AG04450 (cell line): ENCODE results near the gene RLN3. TPM values are rescaled to one million over a fixed set of nuclear protein-coding genes. Genes with fewer than 3 reads are reported as not detected.

Source experiments
- CTCF ChIA-PET: fragments of 300-600, 350-600 bp; formaldehyde crosslinking; extraction: SDS; loops from one replicate; lab custom pipeline; 2022; ENCODE audit warnings: antibody characterized with exemption, inconsistent platforms; lab: Charles Lee
- POLR2A ChIA-PET: fragments of 350-600 bp; formaldehyde crosslinking; extraction: SDS; loops from one replicate; lab custom pipeline; 2021; ENCODE audit warnings: antibody characterized with exemption, inconsistent platforms; lab: Yijun Ruan, JAX
- DNase-seq: peaks from one replicate; pipeline ENCODE4 v3.0.0-alpha.2; 2011; ENCODE audit warnings: low read depth, low spot score
- H3K27ac ChIP-seq: one replicate; pipeline ENCODE4 v1.5.1; 2012; ENCODE audit warnings: low read depth, low read length, control low read depth
- H3K27me3 ChIP-seq: one replicate; pipeline ENCODE4 v1.6.0; 2012; ENCODE audit warnings: low read length; ENCODE audit not compliant: control insufficient read depth, insufficient read depth
- H3K4me3 ChIP-seq: 2 replicates; pipeline ENCODE4 v1.5.1; 2011; ENCODE audit warnings: mild to moderate bottlenecking, low read depth, low read length, control low read depth
- H3K9me3 ChIP-seq: 2 replicates; pipeline ENCODE4 v1.5.1; 2012; ENCODE audit warnings: low read length; ENCODE audit not compliant: control insufficient read depth, insufficient read depth
- CTCF ChIP-seq: IDR thresholded peaks from 2 replicates; pipeline ENCODE4 v1.5.1; 2011; ENCODE audit warnings: low read depth, low read length, control low read depth, inconsistent platforms
- polyA plus RNA-seq: library from polyadenylated mRNA; depleted of rRNA; stranded (reverse); fragments of >200 nt; gene quantifications from 2 replicates; pipeline ENCODE4 v1.2.3, GENCODE V29; 2011

RLN3 gene
- polyA plus RNA-seq, 1 experiment, result not detected

DNA sequence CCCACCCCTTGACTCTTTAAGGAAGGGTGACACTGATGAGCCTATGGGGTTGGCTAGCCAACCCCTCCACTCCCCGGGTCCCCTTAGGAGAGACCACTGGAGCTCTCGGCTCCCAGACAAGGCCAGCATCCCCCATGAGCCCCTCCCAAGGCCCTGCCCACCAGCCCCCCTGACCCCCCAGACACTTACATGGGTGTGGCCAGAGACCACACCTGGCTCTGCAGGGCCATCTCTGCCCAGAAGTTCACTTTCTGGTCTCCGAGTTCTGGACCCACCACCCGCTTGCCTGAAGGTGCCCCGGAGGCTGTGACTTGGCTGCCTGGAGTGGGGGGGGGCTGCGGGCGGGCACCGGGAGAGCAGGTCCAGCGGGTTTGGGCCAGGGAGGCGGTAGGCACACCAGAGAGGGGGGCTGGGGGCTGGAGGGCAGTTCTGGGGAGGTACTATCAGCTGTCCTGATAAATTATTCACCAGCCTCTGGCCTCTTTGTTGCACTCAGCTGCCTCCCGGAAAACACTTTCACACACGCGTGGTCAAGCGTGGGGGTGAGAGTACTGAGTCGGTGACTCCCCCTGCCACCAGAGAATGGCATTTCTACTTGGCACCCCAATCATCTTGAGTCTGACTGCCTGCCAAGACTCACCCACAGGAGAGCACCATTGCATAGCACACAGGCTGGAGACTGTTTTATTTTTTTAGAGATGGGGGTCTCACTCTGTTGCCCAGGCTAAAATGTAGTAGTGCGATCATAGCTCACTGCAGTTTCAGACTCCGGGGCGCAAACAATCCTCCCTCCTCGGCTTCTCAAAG lies 34.0 kb downstream of the RLN3 start, which contains the start of gene PALM3:
TSS of gene PALM3 (minus strand) at position 326 of the 807 bp plus-strand sequence. CDS start at position 230, 96 bp downstream.
- ChIA-PET POLR2A (interaction anchor here (0.6 kb wide), 1 partner anchor 17 kb away, joined by 4 read pairs; no protein-coding TSS in a partner anchor), CTCF (interaction anchor here (1.6 to 4.2 kb wide), 2 partner anchors 9 kb away, joined by 4 to 68 read pairs; partner anchors contain the start of gene MISP3)
- H3K27me3 ChIP-seq, result peaks cover 14% of the 10 kb centered on the region
- TF ChIP-seq CTCF, result no peak
- H3K27ac ChIP-seq, result no peak within 1 kb of the TSS
- H3K9me3 ChIP-seq, result no peaks in the 10 kb centered on the region
- DNase-seq, result no peak
- no peak within 1 kb of the TSS for H3K4me3 ChIP-seq

DNA sequence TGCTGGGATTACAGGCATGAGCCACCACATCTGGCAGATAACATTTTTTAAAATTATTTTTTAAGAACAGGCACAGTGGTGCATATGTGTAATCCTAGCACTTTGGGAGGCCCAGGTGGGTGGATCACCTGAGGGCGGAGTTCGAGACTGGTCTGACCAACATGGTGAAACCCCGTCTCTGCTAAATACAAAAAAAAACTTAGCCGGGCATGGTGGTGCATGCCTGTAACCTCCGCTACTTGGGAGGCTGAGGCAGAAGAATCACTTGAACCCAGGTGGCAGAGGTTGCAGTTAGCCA lies 34.6 kb downstream of the RLN3 start:
- CTCF ChIA-PET, result interaction anchor here (1.6 to 4.2 kb wide), 2 partner anchors 9 to 10 kb away, joined by 4 to 68 read pairs; partner anchors contain the start of gene MISP3
- TF ChIP-seq CTCF, result no peak
- POLR2A ChIA-PET, result no interaction called here

DNA sequence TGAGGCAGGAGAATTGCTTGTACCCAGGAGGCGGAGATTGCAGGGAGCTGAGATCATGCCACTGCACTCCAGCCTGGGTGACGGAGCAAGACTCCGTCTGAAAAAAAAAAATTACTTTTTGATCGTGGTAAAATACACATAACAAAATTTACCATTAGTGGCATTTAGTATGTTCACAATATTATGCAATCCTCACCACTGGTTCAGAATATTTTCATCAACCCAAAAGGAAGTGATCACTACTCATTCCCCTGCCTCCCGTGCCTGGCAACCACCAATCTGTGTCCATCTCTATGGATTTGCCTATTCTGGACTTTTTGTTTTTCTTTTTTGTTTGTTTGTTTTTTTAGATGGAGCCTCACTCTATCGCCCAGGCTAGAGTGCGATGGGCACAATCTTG lies 35.2 kb downstream of the RLN3 start:
- no peak for DNase-seq
- H3K27me3 ChIP-seq, result peaks cover 14% of the 10 kb centered on the region
- CTCF ChIA-PET, result no interaction called here
- no peaks in the 10 kb centered on the region for H3K9me3 ChIP-seq
- H3K4me3 ChIP-seq, result no peak overlapping the region
- POLR2A ChIA-PET, result no interaction called here
- TF ChIP-seq CTCF, result no peak
- H3K27ac ChIP-seq, result no peak overlapping the region

More for the DNA sequence above, 34.6 kb downstream of the RLN3 start:
- H3K4me3 ChIP-seq, result no peak overlapping the region
- no peak overlapping the region for H3K27ac ChIP-seq
- no peak for DNase-seq
- H3K27me3 ChIP-seq, result peaks cover 14% of the 10 kb centered on the region
- no peaks in the 10 kb centered on the region for H3K9me3 ChIP-seq

- CTCF ChIA-PET, result no interaction called here
- Histone ChIP-seq H3K27ac (no peak overlapping the region), H3K27me3 (no peaks in the 10 kb centered on the region), H3K4me3 (no peak overlapping the region), H3K9me3 (no peaks in the 10 kb centered on the region; the same call in 1 of the 2 replicates)
- DNase-seq, result no peak
- POLR2A ChIA-PET, result no interaction called here
- TF ChIP-seq CTCF, result no peak
Measured at GRCh38 chr19:14066134-14066533, 38.2 kb downstream of the RLN3 start.
